HG03571 (cell line): ENCODE data around the gene CTRB2.

Source experiments
- ATAC-seq: cut with Tn5 transposase; IDR thresholded peaks from one replicate; pipeline ENCODE4 v1.9.1; 2021; ENCODE audit not compliant: unreplicated experiment

Gene CTRB2

DNA sequence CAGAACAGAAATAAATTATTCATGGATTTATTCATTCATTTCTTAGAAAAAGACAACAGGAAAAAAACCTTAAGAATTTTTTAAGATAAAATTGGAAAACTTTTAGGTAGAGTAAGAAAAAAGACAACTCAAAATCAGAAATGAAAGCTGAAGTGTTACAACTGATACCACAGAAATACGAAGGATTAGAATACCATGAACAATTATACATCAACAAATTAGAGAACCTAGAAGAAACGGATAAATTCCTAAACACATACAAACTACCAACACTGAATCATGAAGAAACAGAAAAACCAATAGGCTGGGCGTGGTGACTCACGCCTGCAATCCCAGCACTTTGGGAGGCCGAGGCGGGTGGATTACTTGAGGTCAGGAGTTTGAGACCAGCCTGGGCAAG is 27.8 kb downstream of the CTRB2 start:
- ATAC-seq, result no peak

DNA sequence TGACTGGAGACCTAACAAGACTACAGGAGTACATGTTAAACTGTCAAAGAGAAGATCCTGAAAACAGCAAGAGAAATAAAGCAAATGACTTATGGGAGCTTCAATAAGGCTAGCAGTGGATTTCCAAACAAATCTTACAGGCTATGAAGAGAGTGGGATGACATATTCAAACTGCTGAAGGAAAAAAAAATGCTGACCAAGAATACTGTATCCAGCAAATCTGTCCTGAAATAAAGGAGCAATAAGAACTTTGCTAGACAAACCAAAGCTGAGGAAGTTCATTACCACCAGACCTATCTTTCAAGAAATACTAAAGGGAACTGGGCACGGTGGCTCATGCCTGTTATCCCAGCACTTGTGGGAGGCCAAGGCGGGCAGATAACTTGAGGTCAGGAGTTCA is 30.0 kb downstream of the CTRB2 start:
- ATAC-seq, result no peak

DNA sequence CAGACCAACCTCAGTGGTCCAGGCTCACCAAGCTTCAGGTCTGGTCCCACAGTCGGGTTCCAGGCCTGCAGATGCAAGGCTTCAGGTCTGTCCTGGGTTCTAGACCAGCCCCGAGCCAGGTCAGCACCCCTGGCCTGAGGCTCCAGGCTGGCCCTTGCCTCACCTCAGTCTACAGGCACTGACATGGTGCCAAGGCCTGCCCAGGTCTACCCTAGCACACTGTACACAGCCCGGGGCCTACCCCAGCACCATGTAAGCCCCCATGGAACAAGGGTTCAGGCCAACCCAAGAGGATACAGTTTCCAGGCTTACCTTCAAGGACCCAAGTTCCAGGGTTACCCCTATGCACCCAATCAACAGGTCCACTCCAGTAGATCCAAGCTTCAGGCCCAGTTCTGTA is 31.9 kb downstream of the CTRB2 start:
- ATAC-seq, result no peak

DNA sequence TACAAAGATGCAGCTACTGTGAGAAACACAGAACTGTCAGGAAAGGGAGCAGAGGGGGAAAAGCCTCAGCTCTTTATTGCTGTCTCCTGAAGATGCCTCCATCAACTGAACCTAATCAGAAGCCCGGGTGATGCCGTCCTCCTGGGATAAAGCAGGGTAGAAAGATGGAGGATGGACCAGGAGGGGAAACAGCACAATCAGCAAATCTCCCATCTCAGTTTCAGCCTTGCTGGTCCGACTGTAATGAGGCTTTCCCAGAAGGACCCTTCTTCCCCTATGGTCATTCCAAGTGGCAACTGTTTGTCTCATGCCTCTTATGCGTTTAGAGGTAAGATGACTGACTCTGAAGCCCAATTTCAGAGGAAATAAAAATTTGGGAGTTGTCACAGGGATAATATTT is 34.4 kb downstream of the CTRB2 start:
- no peak for ATAC-seq

DNA sequence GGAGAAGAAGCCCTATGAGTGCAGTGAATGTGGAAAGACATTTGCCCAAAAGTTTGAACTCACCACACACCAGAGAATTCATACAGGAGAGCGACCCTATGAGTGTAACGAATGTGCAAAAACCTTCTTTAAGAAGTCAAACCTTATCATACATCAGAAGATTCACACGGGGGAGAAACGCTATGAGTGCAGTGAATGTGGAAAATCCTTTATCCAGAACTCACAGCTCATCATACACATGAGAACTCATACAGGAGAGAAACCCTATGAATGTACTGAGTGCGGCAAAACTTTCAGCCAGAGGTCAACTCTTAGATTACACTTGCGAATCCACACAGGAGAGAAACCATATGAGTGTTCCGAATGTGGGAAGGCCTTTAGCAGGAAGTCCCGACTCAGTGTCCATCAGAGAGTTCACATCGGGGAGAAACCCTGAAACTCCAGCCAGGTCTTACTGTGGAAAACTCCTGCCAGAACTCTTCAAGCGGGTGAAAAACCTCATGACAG is 37.0 kb downstream of the CTRB2 start:
- ATAC-seq, result no peak

DNA sequence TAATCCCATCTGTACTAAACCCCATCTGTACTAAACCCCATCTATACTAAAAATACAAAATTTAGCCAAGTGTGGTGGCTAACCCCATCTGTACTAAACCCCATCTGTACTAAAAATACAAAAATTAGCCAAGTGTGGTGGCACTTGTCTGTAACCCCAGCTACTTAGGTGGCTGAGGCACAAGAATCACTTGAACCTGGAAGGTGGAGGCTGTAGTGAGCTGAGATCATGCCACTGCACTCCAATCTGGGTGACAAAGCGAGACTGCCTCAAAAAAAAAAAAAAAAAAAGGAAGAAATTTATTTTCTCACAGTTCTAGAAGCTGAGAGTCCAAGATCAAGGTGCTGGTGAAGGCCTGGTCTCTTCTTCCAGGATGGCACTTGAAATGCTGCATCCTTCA is 46.6 kb downstream of the CTRB2 start:
- ATAC-seq, result no peak
